ENCODE data around the gene DTYMK. TPM values are rescaled to one million over a fixed set of nuclear protein-coding genes. Genes with fewer than 3 reads are reported as not detected.

DTYMK gene, protein sequence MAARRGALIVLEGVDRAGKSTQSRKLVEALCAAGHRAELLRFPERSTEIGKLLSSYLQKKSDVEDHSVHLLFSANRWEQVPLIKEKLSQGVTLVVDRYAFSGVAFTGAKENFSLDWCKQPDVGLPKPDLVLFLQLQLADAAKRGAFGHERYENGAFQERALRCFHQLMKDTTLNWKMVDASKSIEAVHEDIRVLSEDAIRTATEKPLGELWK
- total RNA-seq = 51.4 and 54.4 TPM in 2 replicates
- long read RNA-seq, transcript DTYMK-201 (5 exons, 1,232 nt) = major isoform, 19 of 34 reads
- long read RNA-seq, partial matches to known transcripts = 4 of 34 reads
- long read RNA-seq, other reads (novel, unspliced or antisense) = 4 of 34 reads

DNA sequence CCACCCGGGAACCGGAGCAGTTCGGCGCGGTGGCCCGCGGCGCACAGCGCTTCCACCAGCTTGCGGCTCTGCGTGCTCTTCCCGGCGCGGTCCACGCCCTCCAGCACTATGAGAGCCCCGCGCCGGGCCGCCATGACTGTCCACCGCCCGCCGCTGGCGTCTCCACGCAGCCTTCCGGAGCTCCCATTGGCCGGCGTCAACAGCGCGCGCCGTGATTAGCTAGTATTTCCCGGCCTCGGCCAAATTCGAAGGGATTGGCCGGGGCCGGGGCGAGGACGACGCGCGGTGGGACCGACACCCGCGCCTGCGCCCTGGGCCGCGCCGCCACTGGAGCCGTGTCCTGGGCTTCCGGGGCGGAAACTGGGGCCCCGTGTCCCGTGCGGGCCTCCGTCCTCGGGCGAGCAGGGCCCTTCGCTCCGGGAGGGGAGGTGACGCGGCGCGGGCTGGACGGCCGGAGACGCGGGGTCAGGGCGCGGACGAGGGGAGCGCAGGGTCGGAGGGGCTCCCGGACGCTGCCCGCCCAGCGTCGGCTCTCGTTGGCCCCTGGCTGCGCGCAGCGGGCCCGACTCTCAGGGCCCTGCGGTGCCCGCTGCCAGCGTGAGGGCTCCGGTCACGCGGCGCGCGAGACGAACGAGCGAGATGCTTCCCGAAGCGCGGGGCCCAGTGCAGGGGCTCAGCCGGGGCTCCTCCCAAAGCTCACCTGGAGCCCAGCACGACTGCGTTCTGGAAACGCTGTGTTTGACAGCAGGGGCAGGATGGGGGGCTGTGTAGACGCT lies at the start of gene DTYMK:
TSS of gene DTYMK (minus strand) at position 166 of the 776 bp plus-strand sequence. CDS start at position 134, 32 bp downstream.
- Mint-ChIP-seq H3K4me1 (ENCODE audit: low read depth) (peaks cover 8% of the 10 kb centered on the region), H3K36me3 (ENCODE audit: insufficient read depth) (peaks cover 2% of the 10 kb centered on the region), H3K27ac (peak within 1 kb of the TSS; percentile 97), H3K9me3 (ENCODE audit: low read depth) (no peaks in the 10 kb centered on the region), H3K27me3 (no peaks in the 10 kb centered on the region), H3K4me3 (ENCODE audit: low read depth) (peak within 1 kb of the TSS; percentile 86)
- TF ChIP-seq, protein P1, sequence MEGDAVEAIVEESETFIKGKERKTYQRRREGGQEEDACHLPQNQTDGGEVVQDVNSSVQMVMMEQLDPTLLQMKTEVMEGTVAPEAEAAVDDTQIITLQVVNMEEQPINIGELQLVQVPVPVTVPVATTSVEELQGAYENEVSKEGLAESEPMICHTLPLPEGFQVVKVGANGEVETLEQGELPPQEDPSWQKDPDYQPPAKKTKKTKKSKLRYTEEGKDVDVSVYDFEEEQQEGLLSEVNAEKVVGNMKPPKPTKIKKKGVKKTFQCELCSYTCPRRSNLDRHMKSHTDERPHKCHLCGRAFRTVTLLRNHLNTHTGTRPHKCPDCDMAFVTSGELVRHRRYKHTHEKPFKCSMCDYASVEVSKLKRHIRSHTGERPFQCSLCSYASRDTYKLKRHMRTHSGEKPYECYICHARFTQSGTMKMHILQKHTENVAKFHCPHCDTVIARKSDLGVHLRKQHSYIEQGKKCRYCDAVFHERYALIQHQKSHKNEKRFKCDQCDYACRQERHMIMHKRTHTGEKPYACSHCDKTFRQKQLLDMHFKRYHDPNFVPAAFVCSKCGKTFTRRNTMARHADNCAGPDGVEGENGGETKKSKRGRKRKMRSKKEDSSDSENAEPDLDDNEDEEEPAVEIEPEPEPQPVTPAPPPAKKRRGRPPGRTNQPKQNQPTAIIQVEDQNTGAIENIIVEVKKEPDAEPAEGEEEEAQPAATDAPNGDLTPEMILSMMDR (IDR thresholded peaks at IDR 0.05; ENCODE audit: unreplicated experiment) = no peak
- DNase-seq (ENCODE audit: low spot score, unreplicated experiment) = peak; percentile 91

DNA sequence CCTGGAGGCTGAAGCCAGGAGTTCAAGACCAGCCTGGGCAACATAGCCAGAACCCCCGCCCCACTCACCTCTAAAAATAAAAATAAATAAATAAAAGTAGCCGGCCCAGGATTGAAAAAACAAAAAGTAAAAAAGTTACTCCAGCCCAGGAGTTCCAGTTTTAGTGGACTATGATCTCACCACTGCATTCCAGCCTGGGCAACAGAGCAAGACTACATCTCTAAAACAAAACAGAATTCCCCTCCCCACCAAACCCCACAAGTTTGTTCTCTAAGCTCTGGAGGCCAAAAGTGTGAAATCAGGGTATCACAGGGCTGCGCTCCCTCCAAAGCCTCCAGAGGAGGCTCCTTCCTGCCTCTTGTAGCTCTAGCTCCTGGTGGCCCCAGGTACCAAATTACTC lies 49.5 kb upstream of the DTYMK start:
- Mint-ChIP-seq H3K4me3 (ENCODE audit: low read depth) (peak overlapping the region; percentile 76), H3K9me3 (ENCODE audit: low read depth) (no peaks in the 10 kb centered on the region), H3K36me3 (ENCODE audit: insufficient read depth) (peaks cover 4% of the 10 kb centered on the region), H3K27ac (peak overlapping the region; percentile 76), H3K27me3 (no peaks in the 10 kb centered on the region), H3K4me1 (ENCODE audit: low read depth) (no peaks in the 10 kb centered on the region)
- TF ChIP-seq, protein P1 (IDR thresholded peaks at IDR 0.05; ENCODE audit: unreplicated experiment) = no peak
- no peak for DNase-seq (ENCODE audit: low spot score, unreplicated experiment)

DNA sequence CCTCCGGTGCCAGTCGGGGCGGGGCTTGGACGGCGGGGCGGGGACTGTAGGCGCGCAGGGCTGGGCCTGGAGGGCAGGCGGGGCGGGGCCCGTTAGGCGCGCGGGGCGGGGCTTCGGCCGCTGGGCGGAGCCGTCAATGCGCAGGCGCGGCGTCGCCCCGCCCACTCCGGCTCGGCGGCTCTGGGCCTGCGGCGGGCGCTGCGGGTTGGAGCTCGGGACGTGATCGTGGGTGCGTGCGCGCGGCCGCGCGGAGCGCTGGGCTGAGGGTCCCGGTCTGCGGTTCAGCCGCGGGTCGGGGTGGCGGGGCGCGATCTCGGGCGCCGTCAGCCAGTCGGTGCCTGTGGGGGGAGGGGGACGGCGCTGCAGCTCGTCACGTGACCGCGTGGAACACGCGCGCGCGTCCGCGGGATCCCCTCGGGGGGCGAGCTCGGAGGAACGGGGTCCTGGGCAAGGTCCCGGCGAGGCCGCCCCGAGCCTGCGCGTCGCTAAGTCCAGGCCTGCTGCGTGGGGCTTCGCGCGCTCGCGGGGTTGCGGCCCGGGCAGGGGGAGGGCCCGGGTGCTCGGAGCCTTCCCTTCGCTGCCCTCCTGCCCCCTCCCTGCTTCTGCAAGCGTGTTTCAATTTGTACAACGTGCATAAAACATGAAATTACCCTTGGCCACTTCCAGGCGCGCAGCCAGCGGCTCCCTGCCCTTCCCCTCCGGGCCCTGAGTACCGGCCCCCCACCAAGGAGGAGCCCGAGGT lies 48.0 kb upstream of the DTYMK start, which contains the start of gene D2HGDH:
TSS of gene D2HGDH (plus strand) at position 164 of the 742 bp plus-strand sequence. CDS start 595 bp downstream, outside the sequence.
- Mint-ChIP-seq H3K36me3 (ENCODE audit: insufficient read depth) (peaks cover 4% of the 10 kb centered on the region), H3K4me1 (ENCODE audit: low read depth) (no peaks in the 10 kb centered on the region), H3K27me3 (no peaks in the 10 kb centered on the region), H3K27ac (peak within 1 kb of the TSS; percentile 78), H3K9me3 (ENCODE audit: low read depth) (no peaks in the 10 kb centered on the region), H3K4me3 (ENCODE audit: low read depth) (peak within 1 kb of the TSS; percentile 76)
- peak; percentile 88 for DNase-seq (ENCODE audit: low spot score, unreplicated experiment)
- TF ChIP-seq, protein P1 (IDR thresholded peaks at IDR 0.05; ENCODE audit: unreplicated experiment) = no peak

DNA sequence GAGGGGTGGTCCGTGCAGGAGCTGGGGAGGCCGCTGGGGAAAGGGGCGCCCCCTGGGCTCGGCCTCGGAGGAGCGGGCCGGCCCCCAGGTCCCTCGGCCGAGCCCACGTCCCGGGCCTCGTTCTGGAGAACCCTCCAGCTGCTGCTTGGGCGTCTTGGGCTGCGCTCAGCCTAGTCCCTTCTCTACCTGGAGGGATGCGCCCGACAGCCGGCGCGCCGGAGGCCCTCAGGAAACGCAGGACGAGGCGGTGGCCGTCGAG lies 47.5 kb upstream of the DTYMK start:
- TF ChIP-seq, protein P1 (IDR thresholded peaks at IDR 0.05; ENCODE audit: unreplicated experiment) = peak; percentile 13
- Mint-ChIP-seq H3K4me1 (ENCODE audit: low read depth) (no peaks in the 10 kb centered on the region), H3K27me3 (no peaks in the 10 kb centered on the region), H3K4me3 (ENCODE audit: low read depth) (no peak overlapping the region), H3K36me3 (ENCODE audit: insufficient read depth) (peaks cover 4% of the 10 kb centered on the region), H3K27ac (no peak overlapping the region), H3K9me3 (ENCODE audit: low read depth) (no peaks in the 10 kb centered on the region)
- no peak for DNase-seq (ENCODE audit: low spot score, unreplicated experiment)

Measured in progenitor cell of endocrine pancreas (in vitro differentiated cells).